NCI-H146 treated with DMSO at 0.1 percent for 48 hours (cell line): ENCODE data around the gene PANX2.

ENCODE experiments used
- DNase-seq: peaks from one replicate; lab custom pipeline; 2025; ENCODE audit not compliant: unreplicated experiment; lab: John Stamatoyannopoulos, UW

Gene PANX2

GRCh38 chr22:50226063-50226874, 55.7 kb downstream of the PANX2 start:
- no peak for DNase-seq

- DNase-seq, result no peak
Measured at GRCh38 chr22:50226875-50227165, 56.3 kb downstream of the PANX2 start.

GRCh38 chr22:50227579-50228215, 57.2 kb downstream of the PANX2 start:
- DNase-seq, result no peak

GRCh38 chr22:50228366-50228765, 57.8 kb downstream of the PANX2 start:
- no peak for DNase-seq

- no peak for DNase-seq
Measured at GRCh38 chr22:50229370-50229769, 58.8 kb downstream of the PANX2 start.
